Measurements from ENCODE around the gene IGSF5.

GRCh38 chr21:39805983-39806382 is 61.0 kb downstream of the IGSF5 start:
- TF ChIP-seq, protein P1, sequence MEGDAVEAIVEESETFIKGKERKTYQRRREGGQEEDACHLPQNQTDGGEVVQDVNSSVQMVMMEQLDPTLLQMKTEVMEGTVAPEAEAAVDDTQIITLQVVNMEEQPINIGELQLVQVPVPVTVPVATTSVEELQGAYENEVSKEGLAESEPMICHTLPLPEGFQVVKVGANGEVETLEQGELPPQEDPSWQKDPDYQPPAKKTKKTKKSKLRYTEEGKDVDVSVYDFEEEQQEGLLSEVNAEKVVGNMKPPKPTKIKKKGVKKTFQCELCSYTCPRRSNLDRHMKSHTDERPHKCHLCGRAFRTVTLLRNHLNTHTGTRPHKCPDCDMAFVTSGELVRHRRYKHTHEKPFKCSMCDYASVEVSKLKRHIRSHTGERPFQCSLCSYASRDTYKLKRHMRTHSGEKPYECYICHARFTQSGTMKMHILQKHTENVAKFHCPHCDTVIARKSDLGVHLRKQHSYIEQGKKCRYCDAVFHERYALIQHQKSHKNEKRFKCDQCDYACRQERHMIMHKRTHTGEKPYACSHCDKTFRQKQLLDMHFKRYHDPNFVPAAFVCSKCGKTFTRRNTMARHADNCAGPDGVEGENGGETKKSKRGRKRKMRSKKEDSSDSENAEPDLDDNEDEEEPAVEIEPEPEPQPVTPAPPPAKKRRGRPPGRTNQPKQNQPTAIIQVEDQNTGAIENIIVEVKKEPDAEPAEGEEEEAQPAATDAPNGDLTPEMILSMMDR (IDR thresholded peaks at IDR 0.05), result no peak
- TF ChIP-seq POLR2A (IDR thresholded peaks at IDR 0.05), result no peak
